Measurements from ENCODE around the gene ARHGEF11.
"Not testable (repeated sequence)": the region's sequence is repeated elsewhere in the genome, so short reads cannot be mapped to it uniquely, and the experiment has no call there.

Gene ARHGEF11, protein sequence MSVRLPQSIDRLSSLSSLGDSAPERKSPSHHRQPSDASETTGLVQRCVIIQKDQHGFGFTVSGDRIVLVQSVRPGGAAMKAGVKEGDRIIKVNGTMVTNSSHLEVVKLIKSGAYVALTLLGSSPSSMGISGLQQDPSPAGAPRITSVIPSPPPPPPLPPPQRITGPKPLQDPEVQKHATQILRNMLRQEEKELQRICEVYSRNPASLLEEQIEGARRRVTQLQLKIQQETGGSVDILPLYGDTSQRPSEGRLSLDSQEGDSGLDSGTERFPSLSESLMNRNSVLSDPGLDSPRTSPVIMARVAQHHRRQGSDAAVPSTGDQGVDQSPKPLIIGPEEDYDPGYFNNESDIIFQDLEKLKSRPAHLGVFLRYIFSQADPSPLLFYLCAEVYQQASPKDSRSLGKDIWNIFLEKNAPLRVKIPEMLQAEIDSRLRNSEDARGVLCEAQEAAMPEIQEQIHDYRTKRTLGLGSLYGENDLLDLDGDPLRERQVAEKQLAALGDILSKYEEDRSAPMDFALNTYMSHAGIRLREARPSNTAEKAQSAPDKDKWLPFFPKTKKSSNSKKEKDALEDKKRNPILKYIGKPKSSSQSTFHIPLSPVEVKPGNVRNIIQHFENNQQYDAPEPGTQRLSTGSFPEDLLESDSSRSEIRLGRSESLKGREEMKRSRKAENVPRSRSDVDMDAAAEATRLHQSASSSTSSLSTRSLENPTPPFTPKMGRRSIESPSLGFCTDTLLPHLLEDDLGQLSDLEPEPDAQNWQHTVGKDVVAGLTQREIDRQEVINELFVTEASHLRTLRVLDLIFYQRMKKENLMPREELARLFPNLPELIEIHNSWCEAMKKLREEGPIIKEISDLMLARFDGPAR (N-terminal part only)

GRCh38 chr1:157045250-157046218, at the start of gene ARHGEF11:
TSS of gene ARHGEF11 (minus strand) at chr1:157045742. CDS start at chr1:157044330, 1,412 bp downstream.
- in situ Hi-C loops (cut with MboI; ENCODE audit: low sequenced_read_pairs): no loop called here

DNA sequence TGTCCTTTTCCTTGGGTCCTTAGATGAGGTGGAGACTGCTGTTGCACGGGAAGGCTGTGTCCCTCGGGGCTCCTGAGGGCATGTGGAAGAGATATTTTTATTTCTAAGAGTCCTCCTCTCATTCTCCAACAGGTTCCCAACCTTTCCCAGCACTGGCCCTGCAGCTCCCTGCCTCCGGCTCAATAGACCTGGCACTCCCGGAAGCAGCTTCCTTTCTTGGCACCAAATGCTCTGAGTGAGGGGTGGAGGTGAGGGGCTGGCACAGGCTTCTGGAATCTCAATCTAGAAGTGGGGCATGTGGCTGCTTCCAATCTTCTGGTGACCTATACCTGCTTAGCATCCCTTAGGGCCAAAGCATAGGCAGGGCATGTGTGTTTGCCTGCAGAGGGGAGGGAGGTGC, 49.5 kb upstream of the ARHGEF11 start:
- in situ Hi-C loops (cut with MboI; ENCODE audit: low sequenced_read_pairs): no loop called here

GRCh38 chr1:157092831-157093230, 47.3 kb upstream of the ARHGEF11 start:
- in situ Hi-C loops (cut with MboI; ENCODE audit: low sequenced_read_pairs): no loop called here

DNA sequence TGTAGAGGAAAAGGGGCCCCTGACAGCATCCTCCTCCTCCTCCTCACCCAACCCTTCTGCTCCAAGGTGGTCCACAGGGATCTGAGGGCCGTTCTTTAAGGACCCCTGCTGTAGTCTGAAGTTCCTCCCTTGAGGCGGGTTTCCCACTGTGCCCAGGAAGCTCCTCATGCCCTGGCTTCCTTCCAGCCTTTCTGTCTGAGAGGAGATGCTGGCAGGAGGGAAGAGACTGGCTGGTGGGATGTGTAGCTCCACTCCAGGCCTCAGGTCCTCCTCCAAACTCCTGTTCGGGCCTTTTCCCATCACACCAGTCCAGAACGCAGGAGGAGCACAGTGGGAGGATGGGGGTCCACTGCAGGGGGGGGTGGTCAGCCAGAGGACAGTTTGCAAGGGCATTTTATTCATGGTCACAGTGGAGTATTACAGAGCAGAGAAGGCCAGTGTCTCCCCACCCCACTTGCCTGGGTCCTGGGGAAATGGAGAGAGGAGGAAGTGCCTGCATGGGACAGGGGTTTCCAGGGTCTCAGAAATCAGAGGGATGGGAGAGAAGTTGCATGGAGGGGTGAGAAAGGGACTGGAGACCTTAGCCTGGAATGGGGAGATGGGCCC, 46.2 kb upstream of the ARHGEF11 start:
- in situ Hi-C loops (cut with MboI; ENCODE audit: low sequenced_read_pairs): no loop called here

DNA sequence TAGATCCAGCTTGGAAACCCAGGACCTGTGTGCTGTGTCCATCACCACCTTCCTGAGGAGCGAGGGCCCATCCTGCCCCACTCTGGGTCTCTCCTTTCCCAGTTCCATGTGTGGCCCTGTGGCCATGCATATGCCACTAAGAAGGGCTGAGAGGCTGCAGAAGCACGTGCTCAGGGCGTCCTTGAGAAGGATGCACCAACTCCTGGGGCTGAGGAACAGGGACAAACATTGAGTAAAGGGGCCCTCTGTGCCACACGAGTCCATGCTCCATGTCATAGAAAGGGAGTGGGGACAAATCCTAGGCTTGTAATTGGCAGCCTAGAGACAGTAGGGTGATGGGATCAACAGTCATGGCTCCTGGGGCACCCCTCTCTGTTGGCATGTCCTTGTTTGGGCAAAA, 45.6 kb upstream of the ARHGEF11 start:
- in situ Hi-C loops (cut with MboI; ENCODE audit: low sequenced_read_pairs): no loop called here

GRCh38 chr1:157090771-157091170, 45.2 kb upstream of the ARHGEF11 start:
- in situ Hi-C loops (cut with MboI; ENCODE audit: low sequenced_read_pairs): no loop called here

- in situ Hi-C loops (cut with MboI; ENCODE audit: low sequenced_read_pairs): no loop called here
Observed at GRCh38 chr1:157090196-157090647, 44.7 kb upstream of the ARHGEF11 start.

- in situ Hi-C loops (cut with MboI; ENCODE audit: low sequenced_read_pairs): no loop called here
Observed at GRCh38 chr1:157089789-157090188, 44.2 kb upstream of the ARHGEF11 start.

GRCh38 chr1:157088607-157089006, 43.1 kb upstream of the ARHGEF11 start:
- in situ Hi-C loops (cut with MboI; ENCODE audit: low sequenced_read_pairs): no loop called here

- in situ Hi-C loops (cut with MboI; ENCODE audit: low sequenced_read_pairs): no loop called here
Observed at GRCh38 chr1:157087030-157087429, 41.5 kb upstream of the ARHGEF11 start.

GRCh38 chr1:157086299-157086698, 40.8 kb upstream of the ARHGEF11 start:
- in situ Hi-C loops (cut with MboI; ENCODE audit: low sequenced_read_pairs): no loop called here

GRCh38 chr1:157085421-157085820, 39.9 kb upstream of the ARHGEF11 start:
- in situ Hi-C loops (cut with MboI; ENCODE audit: low sequenced_read_pairs): no loop called here

- in situ Hi-C loops (cut with MboI; ENCODE audit: low sequenced_read_pairs): no loop called here
Observed at GRCh38 chr1:157084720-157085119, 39.2 kb upstream of the ARHGEF11 start.

- in situ Hi-C loops (cut with MboI; ENCODE audit: low sequenced_read_pairs): no loop called here
Observed at GRCh38 chr1:157081707-157082106, 36.2 kb upstream of the ARHGEF11 start.

DNA sequence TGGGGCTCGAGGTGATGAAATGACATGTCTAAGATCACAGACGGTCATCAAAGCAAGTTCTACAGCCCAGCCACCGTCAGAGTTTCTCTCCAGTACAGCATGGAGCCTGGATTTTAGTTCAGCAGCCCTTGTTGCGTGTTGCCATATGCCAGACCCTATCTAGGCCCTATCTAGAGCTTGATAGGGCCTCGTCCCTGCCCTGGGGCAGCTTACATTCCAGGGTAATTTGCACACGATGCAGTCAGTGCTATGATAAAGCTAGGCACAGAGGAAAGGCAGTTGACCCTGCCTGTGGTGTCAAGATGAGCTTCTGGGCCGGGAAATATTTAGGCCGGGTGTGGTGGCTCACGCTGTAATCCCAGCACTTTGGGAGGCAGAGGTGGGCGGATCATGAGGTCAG, 35.2 kb upstream of the ARHGEF11 start:
- in situ Hi-C loops (cut with MboI; ENCODE audit: low sequenced_read_pairs): no loop called here

GRCh38 chr1:157077394-157077793, 31.9 kb upstream of the ARHGEF11 start:
- in situ Hi-C loops (cut with MboI; ENCODE audit: low sequenced_read_pairs): no loop called here

- in situ Hi-C loops (cut with MboI; ENCODE audit: low sequenced_read_pairs): no loop called here
Observed at GRCh38 chr1:157073944-157074685, 28.6 kb upstream of the ARHGEF11 start.

DNA sequence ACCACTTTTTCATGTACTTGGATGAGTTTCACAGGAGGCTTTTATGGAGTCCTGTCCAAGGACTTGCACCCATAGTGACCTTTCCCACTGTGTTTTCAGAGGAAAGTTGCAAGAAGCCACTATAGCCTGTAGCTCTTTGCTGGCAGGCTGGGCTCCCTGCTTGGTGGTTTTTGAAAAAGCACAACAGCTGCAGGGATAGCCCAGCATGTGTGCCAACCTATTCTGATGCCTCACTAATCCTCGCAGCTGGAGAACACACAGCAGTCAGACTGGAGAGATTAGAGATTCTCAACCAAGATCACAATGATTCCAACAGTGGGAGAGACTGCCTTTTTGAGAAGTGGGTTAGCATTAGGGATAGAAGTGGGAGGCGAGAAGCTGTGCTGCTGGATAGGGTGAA, 24.1 kb upstream of the ARHGEF11 start:
- in situ Hi-C loops (cut with MboI; ENCODE audit: low sequenced_read_pairs): no loop called here

GRCh38 chr1:157059241-157059640, 13.7 kb upstream of the ARHGEF11 start:
- in situ Hi-C loops (cut with MboI; ENCODE audit: low sequenced_read_pairs): not testable (repeated sequence)

DNA sequence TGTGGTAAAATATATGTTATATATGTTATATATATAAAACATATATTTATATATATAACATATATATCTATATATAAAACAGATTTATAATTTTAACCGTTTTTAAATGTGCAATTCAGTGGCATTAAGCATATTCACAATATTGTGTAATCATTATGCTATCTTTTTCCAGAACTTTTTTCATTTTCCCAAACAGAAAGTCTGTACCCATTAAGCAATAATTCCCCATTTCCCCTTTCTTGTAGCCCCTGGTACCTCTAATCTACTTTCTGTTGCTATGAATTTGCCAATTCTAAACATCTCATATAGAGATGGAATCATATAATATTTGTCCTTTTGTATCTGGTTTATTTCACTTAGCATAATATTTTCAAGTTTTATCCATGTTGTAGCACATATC, 10.7 kb upstream of the ARHGEF11 start:
- in situ Hi-C loops (cut with MboI; ENCODE audit: low sequenced_read_pairs): no loop called here
